ENCODE data around the gene SH2B3.

The SH2B3 gene

GRCh38 chr12:111361717-111362576, 43.8 kb upstream of the SH2B3 start:
- CTCF ChIA-PET: no interaction called here
- no peak for DNase-seq (ENCODE audit: extremely low spot score)

DNA sequence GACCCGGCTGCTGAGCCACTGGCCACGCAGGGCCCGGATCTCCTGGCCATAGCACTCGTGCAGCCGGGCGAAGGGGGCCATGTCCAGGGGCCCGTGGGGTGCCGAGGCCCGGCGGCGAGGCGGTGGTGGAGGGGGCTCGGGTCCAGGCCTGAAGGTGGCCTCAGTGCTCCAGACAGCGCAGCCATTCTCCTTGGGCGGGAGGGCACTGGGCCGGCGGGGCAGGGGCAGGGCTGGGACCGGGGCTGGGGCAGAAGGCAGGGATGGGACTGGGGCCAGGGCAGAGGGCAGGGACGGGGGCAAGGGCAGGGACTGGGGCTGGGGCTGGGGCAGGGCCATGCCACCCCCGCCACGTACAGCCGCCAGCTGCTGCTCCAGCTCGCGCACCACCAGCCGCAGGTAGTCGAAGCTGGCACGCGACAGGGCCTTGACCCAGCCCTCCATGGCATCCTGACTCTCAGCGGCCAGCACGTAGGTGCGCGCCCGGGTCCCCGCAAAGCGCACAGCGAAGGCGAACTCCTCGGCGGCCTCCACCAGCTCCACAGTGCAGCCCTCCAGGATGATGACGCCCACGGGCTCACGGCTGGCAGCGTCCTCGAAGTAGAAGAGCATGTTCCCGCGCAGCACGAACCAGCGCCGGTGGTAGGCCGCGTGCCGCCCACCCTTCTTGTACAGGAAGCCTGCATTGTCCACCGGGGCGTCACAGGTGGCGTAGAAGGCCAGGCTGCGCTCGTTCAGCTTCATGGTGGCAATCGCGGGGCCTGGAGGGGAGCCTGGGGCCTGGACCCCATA, 42.8 kb upstream of the SH2B3 start:
- ChIA-PET POLR2A (no interaction called here), CTCF (no interaction called here)
- no peak for DNase-seq (ENCODE audit: extremely low spot score)
- TF ChIP-seq ZNF384 (IDR thresholded peaks at IDR 0.05) (no peak), FOXA1 (IDR thresholded peaks at IDR 0.05) (no peak), BHLHE40 (IDR thresholded peaks at IDR 0.05; ENCODE audit: borderline replicate concordance) (no peak), FOXM1 (IDR thresholded peaks at IDR 0.05; ENCODE audit: borderline replicate concordance) (no peak), CTBP1 (IDR thresholded peaks at IDR 0.05; ENCODE audit: borderline replicate concordance) (no peak), ELF4 (IDR thresholded peaks at IDR 0.05) (no peak), NFRKB (IDR thresholded peaks at IDR 0.05) (no peak), L3MBTL2 (conservative IDR thresholded peaks at IDR 0.05) (no peak), LEF1 (IDR thresholded peaks at IDR 0.05; ENCODE audit: borderline replicate concordance) (no peak), SP1 (IDR thresholded peaks at IDR 0.05) (no peak), HDGF (IDR thresholded peaks at IDR 0.05; ENCODE audit: borderline replicate concordance) (no peak), FOXK2 (IDR thresholded peaks at IDR 0.05) (no peak), PKNOX1 (IDR thresholded peaks at IDR 0.05) (no peak), ARNT (IDR thresholded peaks at IDR 0.05) (no peak), TARDBP (IDR thresholded peaks at IDR 0.05) (no peak), SUZ12 (IDR thresholded peaks at IDR 0.05) (no peak)

More at GRCh38 chr12:111361717-111362576, 43.8 kb upstream of the SH2B3 start:
- POLR2A ChIA-PET: interaction anchor here (0.6 kb wide), 1 partner anchor 274 kb away, joined by 3 read pairs; no protein-coding TSS in a partner anchor
- TF ChIP-seq NFRKB (IDR thresholded peaks at IDR 0.05) (no peak), PKNOX1 (IDR thresholded peaks at IDR 0.05) (no peak), FOXA1 (IDR thresholded peaks at IDR 0.05) (no peak), ZNF384 (IDR thresholded peaks at IDR 0.05) (no peak), CTBP1 (IDR thresholded peaks at IDR 0.05; ENCODE audit: borderline replicate concordance) (no peak)

DNA sequence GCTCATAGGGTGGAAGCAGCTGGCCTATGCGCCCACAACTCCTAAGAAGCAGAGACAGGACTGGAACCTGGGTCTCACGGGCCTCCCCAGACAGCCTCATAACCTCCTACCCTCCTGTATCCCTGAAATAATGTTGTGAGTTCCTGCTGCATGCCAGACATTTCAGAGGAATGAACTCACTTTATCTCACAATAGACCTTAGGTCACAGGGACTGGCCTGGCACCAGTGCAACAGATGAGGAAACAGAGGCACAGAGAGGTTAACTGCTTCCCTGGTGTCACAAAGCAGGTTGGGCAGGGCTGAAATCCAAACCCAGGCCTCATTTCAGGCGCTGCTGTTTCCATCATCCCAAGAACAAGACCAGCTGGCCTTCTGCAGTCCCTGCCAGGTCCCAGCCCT, 42.1 kb upstream of the SH2B3 start:
- no peak for DNase-seq (ENCODE audit: extremely low spot score)
- ChIA-PET POLR2A (no interaction called here), CTCF (no interaction called here)
- TF ChIP-seq SP1 (IDR thresholded peaks at IDR 0.05) (no peak), ELF4 (IDR thresholded peaks at IDR 0.05) (no peak)

- TF ChIP-seq CTBP1 (IDR thresholded peaks at IDR 0.05; ENCODE audit: borderline replicate concordance) (no peak), HDGF (IDR thresholded peaks at IDR 0.05; ENCODE audit: borderline replicate concordance) (no peak), FOXA1 (IDR thresholded peaks at IDR 0.05) (no peak), BHLHE40 (IDR thresholded peaks at IDR 0.05; ENCODE audit: borderline replicate concordance) (no peak), FOXK2 (IDR thresholded peaks at IDR 0.05) (no peak), TARDBP (IDR thresholded peaks at IDR 0.05) (no peak), ZNF384 (IDR thresholded peaks at IDR 0.05) (no peak), PKNOX1 (IDR thresholded peaks at IDR 0.05) (no peak), FOXM1 (IDR thresholded peaks at IDR 0.05; ENCODE audit: borderline replicate concordance) (no peak)
- POLR2A ChIA-PET: no interaction called here
- CTCF ChIA-PET: no interaction called here
- DNase-seq (ENCODE audit: extremely low spot score): no peak
Observed at GRCh38 chr12:111366075-111366474, 39.6 kb upstream of the SH2B3 start.

DNA sequence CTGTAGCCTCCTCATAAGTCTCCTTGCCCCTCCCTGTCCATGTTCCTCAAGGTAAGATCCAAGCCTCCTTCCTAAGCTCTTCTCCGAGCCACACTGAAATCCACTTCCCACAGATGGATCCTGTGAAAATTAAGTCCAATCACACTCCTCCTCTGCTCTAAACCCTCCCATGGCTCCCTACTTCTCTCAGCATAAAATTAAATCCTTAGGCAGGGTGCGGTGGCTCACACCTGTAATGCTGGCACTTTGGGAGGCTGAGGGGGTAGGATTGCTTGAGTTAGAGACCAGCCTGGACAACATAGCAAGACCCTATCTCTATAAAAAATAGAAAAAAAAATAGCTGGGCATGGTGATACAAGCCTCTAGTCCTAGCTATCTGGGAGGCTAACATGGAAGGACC, 39.1 kb upstream of the SH2B3 start:
- POLR2A ChIA-PET: no interaction called here
- TF ChIP-seq NFRKB (IDR thresholded peaks at IDR 0.05): no peak
- no peak for TF ChIP-seq SUZ12 (IDR thresholded peaks at IDR 0.05)
- no peak for TF ChIP-seq ARNT (IDR thresholded peaks at IDR 0.05)
- TF ChIP-seq FOXA1 (IDR thresholded peaks at IDR 0.05): no peak
- TF ChIP-seq TARDBP (IDR thresholded peaks at IDR 0.05): no peak
- no peak for TF ChIP-seq LEF1 (IDR thresholded peaks at IDR 0.05; ENCODE audit: borderline replicate concordance)
- no peak for TF ChIP-seq ELF4 (IDR thresholded peaks at IDR 0.05)
- no peak for TF ChIP-seq BHLHE40 (IDR thresholded peaks at IDR 0.05; ENCODE audit: borderline replicate concordance)
- no peak for TF ChIP-seq SP1 (IDR thresholded peaks at IDR 0.05)
- TF ChIP-seq PKNOX1 (IDR thresholded peaks at IDR 0.05): no peak
- no peak for TF ChIP-seq FOXK2 (IDR thresholded peaks at IDR 0.05)
- no peak for TF ChIP-seq L3MBTL2 (conservative IDR thresholded peaks at IDR 0.05)
- CTCF ChIA-PET: interaction anchor here (1.3 kb wide), 1 partner anchor 36 kb away, joined by 3 read pairs; no protein-coding TSS in a partner anchor

More for the DNA sequence above, 39.1 kb upstream of the SH2B3 start:
- DNase-seq (ENCODE audit: extremely low spot score): no peak

Data from HEK293T (cell line).